GM21447 (cell line): Measurements from ENCODE around the gene SRGAP1.
"Not testable (repeated sequence)": the region's sequence is repeated elsewhere in the genome, so short reads cannot be mapped to it uniquely, and the experiment has no call there.

ENCODE experiments used
- ATAC-seq: cut with Tn5 transposase; IDR thresholded peaks from one replicate; pipeline ENCODE4 v1.9.1; 2021; ENCODE audit not compliant: unreplicated experiment

SRGAP1 gene

GRCh38 chr12:64036414-64036813, 191.9 kb downstream of the SRGAP1 start:
- no peak for ATAC-seq

- ATAC-seq: no peak
Measured at GRCh38 chr12:64039281-64039871, 194.9 kb downstream of the SRGAP1 start.

DNA sequence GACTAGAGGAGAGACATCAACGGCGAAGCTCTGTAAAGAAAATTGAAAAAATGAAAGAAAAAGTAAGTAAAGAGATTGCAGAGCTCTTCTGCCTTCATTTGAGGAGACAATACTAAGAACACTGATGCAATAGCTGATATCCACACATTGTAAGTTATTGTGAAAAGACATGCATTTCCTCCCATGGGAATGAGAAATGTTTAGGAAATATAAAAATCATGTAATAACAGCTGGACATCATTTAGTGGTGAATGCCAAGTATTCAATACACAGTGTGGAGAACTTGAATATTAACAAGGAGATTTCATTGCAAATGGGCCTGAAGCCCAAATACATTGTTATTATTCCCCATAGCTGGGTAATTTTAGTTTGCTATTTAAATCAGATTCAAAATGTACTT, 198.4 kb downstream of the SRGAP1 start:
- ATAC-seq: no peak

DNA sequence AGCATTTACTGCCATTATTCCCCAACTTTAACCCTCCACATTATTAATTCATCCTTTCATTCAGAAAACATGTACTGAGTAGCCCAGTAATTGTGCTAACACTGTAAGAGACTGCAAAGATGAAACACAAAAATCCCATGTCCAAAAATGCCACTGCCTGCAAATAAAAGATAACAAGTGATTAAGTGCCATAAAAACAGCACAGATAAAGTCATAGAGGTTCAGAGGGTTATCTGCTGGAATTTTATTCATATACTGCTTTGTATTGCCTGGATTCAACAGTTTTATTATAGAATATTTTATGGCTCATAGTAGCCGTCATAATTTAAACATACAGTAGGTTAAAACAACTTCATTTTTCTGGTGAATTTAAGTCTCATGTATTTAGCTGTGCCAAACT, 199.7 kb downstream of the SRGAP1 start:
- no peak for ATAC-seq

DNA sequence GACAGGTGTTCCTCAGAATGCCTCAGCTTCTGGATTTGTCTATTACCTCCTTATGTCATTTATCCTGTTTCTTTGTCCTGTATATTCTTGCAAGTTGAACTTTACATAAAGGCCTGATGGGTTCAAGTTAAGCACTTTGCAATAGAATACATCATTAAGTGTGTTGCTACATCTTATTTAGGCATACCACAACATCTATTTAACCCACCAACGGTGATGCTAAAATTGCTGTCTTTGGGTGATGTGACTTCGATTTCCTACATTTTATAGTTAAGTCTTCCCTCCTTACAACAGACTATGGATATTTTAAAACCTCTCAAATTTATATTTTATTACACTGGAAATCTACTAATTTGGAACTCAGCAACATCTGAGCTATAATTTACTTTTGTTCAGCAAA, 206.6 kb downstream of the SRGAP1 start:
- no peak for ATAC-seq

- ATAC-seq: no peak
Measured at GRCh38 chr12:64053117-64053516, 208.6 kb downstream of the SRGAP1 start.

- no peak for ATAC-seq
Measured at GRCh38 chr12:64054079-64054520, 209.6 kb downstream of the SRGAP1 start.

DNA sequence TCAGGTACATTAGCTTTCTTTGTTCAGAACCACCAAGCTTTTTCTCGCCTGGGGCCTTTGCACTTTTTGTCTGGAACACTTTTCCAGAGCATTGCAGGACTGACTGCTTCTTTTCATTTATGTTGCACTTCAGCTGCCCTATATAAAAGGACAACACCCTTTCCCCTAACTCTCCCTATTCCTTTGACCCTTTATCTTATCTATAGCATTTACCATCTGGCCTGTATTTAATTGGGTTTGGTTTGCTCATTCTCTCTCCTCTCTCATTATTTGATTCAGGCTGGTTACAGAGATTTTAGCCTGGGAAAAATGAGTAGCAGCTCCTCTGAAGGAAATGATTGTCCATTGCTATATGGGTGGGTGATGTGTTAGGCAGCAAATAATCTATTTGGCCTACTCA, 212.2 kb downstream of the SRGAP1 start:
- ATAC-seq: no peak

DNA sequence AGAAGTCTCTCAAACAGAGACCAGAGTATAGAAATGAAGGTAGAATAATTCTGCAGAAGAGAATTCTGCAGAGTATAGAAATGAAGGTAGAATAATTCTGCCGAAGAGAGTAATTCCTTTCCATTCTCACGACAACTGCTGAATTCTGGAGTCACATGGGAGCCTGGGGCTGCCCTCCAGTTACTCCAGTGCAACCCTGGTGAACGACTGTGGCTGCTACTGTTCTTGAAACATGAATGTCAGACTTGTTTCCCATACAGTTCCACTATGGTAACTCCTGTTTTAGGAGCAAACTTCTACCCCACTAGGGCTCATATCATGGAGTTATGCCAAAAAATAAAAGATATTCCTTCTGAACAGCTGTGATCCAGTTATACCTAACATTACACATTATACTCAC, 213.2 kb downstream of the SRGAP1 start:
- ATAC-seq: no peak

- no peak for ATAC-seq
Measured at GRCh38 chr12:64058541-64059265, 214.2 kb downstream of the SRGAP1 start.

DNA sequence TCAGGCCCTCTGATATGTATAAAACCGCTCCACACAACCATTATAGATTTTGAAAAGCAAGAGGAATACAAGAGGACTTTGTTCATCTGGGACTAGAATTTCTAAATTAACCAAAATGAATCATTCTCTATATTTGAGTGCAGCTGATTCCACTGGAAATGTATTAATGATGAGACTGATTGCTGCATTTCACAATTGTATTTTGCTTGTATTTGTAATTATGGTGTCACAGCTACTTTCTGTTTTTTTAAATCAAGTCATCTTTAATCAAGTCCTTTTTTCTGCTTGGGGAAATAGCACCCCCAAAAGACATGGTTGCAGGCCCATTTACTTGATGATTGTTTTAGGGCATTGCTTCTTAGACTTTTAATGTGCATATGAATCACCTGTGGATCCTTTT, 215.2 kb downstream of the SRGAP1 start:
- ATAC-seq: no peak

DNA sequence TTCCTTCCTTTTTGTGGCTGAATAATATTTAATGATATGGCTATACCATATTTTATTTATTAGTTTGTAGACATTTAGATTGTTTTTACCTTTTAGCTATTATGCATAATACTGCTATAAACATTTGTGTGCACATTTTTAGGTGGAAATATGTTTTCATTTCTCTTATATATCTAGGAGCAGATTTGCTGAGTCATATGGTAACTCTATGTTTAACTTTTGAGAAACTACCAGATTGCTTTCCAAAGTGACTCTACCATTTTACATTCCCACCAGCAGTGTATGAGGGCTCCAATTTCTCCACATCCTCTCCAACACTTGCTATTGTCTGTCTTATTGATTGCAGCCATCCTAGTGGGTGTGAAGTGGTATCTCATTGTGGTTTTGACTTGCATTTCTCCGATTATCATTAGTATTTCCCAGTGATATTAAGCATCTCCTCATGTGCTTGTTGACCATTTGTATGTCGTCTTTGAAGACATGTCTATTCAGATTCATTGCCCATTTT, 217.4 kb downstream of the SRGAP1 start:
- ATAC-seq: no peak

DNA sequence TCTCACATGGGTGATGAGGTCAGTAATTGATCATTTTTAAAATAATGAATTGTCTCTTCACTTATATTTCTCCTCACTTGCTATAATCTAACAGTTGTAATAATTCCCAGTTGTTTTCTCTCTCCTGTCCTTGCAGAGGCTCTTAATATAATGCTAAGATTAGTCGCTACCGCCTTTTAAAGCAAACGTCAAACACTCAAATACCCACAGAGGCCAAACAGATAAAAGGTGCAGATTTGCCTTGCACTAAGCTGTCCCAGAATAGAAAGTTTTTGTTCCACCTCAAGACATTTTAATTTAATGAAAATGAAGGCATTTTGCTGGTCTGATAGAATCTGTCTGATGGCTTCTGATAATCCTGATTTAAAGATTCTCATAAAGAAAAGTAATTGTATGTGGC, 218.6 kb downstream of the SRGAP1 start:
- no peak for ATAC-seq

GRCh38 chr12:64064240-64064639, 219.7 kb downstream of the SRGAP1 start:
- ATAC-seq: no peak

DNA sequence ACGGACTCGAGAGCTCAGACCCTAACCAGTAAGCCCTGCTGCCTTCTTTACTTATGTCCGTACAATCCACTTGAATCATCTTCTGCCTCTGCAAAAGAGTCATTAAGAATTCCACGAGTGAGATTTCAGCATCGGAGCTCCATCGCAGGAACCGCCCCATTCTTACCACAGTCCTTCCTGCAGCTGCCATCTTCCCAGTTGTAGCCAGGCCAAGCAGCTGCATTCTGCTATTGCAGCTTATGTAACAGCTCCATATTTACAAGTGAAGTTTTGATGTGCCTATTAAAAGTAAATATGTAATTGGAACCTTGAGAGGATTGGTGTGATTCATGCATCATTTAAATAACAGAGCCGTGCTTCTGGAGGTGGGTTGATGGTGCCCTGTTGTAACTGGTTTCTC, 220.2 kb downstream of the SRGAP1 start:
- no peak for ATAC-seq

GRCh38 chr12:64065881-64066451, 221.5 kb downstream of the SRGAP1 start:
- no peak for ATAC-seq

DNA sequence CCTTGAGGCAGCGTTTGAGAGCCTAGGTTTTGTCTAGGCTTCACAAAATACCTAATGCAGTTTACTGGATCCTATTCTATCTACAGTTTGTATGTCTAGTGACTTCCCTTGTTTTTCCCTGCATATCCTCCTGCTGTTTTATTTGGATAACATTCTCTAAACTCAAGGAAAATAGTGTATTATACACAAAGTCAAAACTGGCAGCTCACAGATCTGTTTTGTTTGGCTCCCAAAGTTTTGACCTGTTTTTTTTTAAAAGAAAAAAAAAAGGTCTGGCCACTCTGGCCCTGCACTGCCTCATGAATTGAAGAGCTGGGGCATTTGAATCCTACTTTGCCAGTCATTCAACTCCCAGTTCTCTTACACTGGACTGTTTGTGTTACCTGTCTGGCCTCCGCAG, 222.3 kb downstream of the SRGAP1 start:
- ATAC-seq: no peak

DNA sequence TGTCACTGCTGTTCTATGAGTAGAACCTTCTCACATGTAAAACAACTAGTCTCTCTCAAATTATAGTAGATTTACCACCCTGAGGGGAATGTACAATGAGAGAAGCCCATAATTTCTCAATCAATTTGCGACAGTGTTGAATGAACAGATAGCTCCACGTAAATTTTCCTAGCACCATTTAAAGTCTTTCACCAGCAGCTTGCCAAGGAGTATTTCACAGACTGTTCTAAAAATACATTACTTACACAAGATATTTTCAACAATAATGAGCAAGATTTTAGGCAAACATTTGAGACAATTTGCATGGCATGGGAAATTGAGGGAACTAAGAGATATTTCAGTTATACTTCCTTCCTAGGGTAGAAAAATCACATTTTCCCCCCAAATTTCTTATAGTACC, 226.0 kb downstream of the SRGAP1 start:
- no peak for ATAC-seq

DNA sequence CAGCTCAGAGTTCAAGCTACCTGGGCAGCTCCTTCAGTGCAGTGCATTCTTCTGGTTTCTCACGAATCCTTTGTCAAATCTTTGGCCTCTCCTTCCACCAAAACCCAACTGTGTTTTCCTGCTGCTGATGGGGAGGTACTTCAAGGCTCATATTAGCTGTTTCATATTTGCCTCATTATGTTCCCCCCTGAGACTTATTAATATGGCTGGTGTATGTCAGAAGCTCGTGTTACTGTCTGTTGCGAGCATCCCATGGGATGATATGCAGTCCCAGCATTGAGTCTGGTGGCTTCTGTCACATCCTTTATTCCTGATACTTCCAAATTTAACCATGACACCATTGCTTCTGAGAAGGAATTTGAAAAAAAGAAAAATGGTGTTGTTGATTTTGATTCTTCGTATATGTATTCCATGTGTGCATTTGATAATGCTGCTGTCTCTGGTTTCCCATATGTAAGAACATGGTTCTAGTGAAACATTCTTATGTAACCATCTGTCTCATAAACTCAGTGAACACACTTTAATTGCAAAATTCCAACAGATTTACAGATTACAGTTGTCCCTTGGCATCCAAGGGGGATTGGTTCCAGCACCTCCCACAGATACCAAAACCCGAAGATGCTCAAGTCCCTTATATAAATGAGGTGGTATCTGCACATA, 228.5 kb downstream of the SRGAP1 start:
- no peak for ATAC-seq

GRCh38 chr12:64076565-64076964, 232.1 kb downstream of the SRGAP1 start:
- not testable (repeated sequence) for ATAC-seq

DNA sequence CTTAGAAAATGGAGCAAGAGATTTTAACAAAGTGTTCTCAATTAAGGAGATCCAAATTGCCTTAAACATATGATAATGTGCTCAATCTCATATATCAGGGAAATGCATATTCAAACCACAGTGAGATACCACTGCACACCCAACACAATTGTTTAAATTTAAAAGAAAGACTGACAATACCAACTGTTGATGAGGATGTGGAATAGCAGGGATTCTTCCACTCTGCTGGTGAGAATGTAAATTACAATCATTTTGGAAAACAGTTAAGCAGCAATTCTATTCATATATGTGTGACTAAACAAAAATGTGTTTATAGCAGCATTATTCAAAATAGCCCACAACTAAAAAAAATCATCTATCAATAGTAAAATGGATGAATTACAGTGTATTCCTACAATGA, 233.4 kb downstream of the SRGAP1 start:
- ATAC-seq: no peak
